RPMI7951 (cell line): ENCODE data around the gene HDAC7. TPM values are rescaled to one million over a fixed set of nuclear protein-coding genes. Genes with fewer than 3 reads are reported as not detected.

Experiments
- DNase-seq: peaks from one replicate; pipeline ENCODE4 v3.0.0-alpha.2; 2012; ENCODE audit warnings: low read depth
- total RNA-seq: library from RNA; depleted of rRNA; stranded (reverse); fragments of >200 nt; shearing (Covaris generic); gene quantifications from 2 replicates; pipeline ENCODE4 v1.2.3, GENCODE V29; 2014

The HDAC7 gene
- total RNA-seq, 1 experiment from 2014 or later = 13.9 TPM

DNA sequence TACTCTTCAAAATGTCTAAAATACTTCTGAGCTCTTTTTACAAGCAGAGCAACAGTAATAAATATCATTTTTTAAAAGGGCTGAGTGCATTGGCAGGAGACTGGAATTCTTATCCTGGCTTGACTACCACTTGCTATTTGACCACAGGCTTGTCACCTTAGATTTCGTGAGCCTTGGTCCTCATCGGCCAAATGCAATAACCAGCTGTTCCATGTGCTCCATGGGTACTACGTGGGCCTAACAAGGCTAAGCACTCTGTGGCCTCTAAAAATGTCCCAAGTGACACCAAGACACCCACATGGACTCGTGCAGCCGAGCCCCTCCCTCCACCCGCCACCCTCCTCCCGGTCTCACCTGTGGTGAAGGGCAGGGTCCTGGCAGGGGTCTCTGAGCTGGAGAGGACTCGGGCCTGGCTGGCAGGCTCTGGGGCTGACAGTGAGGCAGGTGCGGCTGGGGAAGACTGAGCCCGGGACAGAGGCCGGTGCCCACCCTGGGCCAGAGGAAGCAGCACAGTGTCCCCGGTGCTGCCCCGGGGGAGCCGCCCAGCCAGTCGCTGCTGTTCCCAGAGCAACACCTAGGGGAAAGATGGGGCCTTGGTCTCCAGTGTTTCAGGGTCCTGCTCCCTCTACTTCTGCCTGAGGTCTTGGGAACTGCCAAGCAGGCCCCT is 26.6 kb downstream of the HDAC7 start:
- no peak for DNase-seq

- DNase-seq = no peak
Observed at GRCh38 chr12:47791874-47792273, 27.8 kb downstream of the HDAC7 start.

DNA sequence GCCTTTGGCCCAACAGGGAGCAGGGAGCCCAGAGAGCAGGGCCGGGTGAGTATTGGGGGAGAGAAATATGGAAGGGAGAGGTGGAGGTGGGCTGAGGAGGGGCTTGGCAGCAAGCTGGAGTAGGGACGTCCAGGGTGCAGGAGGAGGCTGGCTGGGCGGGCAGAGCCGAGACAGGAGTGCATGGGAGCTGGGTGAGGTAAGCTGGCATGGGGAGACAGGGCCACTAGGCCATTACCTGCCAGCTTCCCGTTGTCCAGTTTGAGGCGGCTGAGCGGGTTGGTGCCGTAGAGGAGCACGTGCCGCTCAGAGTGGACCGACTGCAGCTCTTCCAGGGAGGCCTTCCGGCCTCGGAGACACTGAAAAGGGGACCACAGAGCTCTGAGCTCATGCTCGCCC is 28.4 kb downstream of the HDAC7 start:
- DNase-seq = no peak

GRCh38 chr12:47790676-47791350 is 28.9 kb downstream of the HDAC7 start:
- no peak for DNase-seq

DNA sequence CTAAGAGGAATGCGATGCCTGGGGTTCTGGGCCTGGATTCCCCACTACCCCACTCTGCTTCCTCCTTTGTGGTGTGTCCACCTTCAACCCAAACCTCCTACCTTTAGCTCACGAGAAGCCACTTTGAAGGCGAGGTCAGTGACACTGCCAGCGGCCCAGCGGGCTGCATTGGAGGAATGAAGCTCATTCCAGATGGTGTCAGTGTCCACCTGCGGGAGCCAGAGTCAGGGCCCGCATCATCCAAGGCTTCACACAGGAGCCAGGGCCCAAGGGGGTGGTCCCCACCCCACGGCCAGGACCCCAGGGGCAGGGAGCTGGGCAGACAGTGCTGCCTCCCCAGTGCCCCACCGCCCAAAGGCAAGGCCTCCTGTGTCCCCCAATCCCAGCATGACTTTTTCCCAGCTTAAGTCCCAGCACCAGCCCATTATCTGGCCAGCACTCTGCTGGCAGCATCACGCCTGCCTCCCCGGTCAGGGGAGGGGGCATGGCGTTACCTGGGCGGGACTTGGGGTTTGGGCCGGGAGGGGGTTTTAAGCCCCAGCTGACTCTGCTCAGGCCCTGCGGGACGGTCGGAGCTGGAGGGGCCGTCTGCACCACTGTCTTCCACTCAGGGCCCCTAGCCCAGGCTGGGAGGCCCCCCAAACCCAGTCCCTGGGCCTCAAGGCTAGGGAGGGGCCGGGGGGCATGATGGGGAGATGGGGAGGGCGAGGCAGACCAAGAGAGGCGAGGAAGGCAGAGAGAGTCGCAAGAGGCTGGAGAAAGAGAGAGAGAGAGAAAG is 29.8 kb downstream of the HDAC7 start:
- DNase-seq = no peak

GRCh38 chr12:47789141-47789540 is 30.6 kb downstream of the HDAC7 start:
- DNase-seq = no peak

- no peak for DNase-seq
Observed at GRCh38 chr12:47787596-47788319, 31.9 kb downstream of the HDAC7 start.

DNA sequence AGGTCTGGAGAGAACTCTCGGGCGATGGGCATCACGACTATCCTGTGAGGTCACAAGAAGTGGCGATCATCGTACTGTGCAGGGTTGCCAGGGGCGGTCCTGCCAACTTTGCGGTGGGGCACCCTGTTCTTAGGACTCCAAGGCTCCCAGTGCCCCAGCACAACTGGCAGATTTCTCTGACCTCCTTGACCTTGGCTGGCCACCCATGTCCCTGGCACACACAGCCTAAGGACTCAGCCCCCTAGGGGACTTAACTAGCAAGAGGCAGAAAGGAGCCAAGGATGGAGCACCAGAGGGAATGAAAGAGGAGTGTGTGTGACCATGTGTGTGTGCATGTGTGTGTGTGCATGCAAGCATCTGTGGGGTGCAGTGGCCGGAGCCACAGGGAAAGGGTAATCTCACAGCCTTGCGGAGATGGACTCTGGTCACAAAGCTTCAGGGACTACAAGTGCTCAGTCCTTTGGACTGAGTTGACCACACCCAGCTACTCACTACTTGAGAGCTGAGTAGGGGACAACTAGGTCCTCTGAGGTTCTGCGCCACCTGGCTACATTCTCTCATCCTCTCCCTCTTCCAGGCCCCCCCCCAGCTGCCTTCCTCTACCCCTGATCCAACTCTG is 32.9 kb downstream of the HDAC7 start:
- DNase-seq = no peak

GRCh38 chr12:47785887-47786661 is 33.6 kb downstream of the HDAC7 start:
- no peak for DNase-seq

DNA sequence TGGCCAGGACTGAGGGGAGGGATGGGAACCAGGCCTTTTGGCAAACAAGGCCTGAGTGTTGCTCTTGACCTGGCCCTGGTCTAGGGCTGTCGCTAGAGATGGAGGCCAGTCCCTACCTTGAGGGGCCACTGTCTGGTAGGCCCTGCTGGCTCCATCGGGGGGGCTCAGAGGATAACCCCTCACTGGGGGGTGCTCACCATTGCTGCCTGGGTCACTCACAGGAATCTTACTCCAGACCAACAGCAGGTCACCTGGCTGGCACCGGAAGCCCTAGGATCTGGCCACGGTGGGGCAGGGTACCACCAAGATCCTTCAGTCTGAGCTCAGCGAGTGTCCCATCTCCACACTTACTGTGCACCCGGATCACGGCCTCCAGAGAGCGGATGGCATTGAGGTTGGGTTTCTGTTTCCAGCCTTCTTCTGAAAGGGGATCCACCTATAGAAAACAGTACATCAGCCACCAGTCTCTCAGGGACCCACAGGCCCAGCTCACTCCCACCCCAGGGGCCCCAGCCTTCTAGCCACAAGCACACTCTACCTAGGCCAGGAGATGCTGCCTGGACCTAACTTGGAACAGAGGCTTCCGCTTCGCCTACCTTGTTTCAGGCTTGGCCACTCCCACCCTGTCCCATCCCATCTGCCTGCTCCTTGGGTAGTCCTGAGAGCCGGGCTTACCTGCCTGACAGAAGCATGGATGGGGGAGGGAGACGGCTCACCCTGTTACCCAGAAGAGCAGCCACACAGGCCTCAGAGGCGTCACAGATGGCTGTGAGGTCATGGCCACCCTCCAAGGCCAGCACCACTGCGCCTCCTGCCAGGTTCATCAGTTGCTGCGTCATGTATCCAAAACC is 34.4 kb downstream of the HDAC7 start:
- no peak for DNase-seq

DNA sequence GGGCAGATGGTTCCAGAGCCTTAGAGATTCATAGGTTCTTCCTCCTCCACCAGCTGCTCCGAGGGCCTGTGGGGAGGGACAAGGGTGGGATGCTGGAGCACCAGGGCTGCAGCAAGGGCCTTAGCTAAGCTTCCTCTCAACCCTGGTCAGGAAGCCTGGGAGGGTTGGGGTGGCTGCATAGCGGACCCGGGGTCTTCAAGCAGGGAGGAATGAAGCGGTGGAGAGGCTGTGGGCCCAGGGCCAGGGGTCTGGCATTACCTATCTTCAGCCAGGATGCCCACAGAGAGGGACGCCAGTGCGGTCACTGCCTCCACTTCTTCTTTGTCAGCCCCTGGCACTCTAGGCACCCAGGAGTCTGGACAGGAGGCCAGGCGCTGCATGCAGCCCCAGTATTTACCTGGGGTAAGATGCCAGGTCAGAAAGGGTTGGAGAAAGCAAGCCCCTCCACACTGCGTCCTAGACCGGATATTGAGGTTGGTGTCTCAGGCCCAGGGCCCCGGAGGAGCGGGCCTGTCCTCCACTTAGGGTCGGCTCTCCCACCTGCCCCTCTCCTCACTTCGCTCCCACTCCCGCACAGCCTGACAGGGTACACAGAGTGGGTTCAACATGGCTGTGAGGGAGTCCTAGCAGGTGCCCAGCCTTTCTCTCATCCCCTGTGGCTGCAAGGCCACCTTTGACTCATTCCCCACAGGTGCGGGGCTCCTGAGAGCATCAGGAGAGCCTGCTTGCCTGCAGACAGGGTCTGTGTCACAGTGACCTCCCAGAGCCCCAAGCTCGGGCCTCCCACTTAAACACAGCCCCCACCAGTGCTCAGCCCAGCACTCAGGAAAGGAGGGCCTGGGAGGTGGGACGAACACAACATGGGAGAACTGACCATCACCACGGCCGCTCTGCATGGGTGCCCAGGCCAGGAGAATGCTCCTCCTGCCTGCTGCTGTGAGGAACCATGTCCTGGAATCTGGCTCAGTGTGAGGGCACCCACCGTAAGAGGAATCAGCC is 35.6 kb downstream of the HDAC7 start:
- no peak for DNase-seq

GRCh38 chr12:47783024-47783755 is 36.5 kb downstream of the HDAC7 start:
- no peak for DNase-seq

GRCh38 chr12:47782372-47782770 is 37.3 kb downstream of the HDAC7 start:
- DNase-seq = no peak

GRCh38 chr12:47781479-47782371 is 38.0 kb downstream of the HDAC7 start:
- no peak for DNase-seq

DNA sequence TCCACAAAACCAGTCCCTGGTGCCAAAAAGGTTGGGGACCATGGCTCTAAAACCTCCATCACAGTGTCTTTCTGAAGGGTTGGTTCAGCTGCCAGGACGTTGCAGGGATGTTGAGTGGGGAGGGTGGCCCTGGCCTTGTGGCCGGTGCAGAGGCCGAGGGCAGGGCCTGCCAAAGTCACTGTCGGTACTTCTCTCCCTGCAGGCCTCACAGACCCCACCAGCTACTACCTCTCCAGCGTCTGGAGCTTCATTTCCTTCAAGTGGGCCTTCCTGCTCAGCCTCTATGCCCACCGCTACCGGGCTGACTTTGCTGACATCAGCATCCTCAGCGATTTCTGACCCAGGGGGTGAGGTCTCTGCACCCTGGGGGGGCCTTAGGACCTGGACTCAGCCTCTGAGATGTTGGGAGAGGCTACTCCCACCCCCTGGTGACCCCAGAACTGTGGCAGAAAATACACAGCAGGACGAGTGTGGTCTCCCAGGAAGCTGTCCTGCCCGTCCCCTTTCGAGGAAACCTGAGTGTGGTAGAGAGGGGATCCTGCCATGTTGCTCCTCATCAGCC is 39.7 kb downstream of the HDAC7 start:
- DNase-seq = no peak

DNA sequence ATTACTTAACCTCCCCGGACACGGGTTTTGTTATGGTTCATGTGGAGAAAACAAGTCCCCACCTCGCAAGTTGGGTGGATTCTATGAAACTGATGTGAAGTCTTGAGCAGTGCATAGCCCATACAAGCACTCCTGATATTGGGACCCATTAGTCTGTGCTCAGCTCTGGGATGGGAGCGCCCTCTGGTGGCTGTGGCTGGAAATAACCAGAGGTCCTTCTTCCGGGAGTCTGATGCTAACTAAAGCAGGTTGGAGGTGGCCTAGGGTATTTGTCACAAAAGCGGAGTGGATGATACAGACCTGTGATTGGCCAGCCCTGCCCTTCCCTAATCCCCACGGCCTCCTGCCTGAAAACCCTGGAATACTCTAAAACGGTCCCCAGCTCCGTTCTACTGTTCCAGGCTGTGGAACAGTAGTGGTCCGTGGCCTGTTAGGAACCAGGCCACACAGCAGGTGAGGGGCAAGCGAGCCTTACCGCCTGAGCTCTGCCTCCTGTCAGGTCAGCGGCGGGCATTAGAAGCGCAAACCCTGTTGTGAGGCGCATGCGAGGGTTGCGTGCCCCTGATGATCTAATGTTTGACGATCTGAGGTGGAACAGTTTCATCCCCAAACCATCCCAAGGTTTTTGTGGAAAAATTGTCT is 40.3 kb downstream of the HDAC7 start:
- DNase-seq = peak; percentile 74
